Mucosa of rectum (tissue), 2 donors: ENCODE results near the gene ROCK2.

Source experiments
- H3K27ac ChIP-seq, 2 donors: one replicate each; pipeline ENCODE4 v1.7.0; 2013; ENCODE audit warnings: inconsistent platforms in 2 of 2, low read depth in 2 of 2, low read length in 2 of 2
- H3K27me3 ChIP-seq, 2 donors: one replicate each; pipeline ENCODE4 v1.7.0; 2013; ENCODE audit warnings: low read length in 2 of 2; ENCODE audit not compliant: control insufficient read depth in 2 of 2, insufficient read depth in 2 of 2
- H3K36me3 ChIP-seq, 2 donors: one replicate each; pipeline ENCODE4 v1.7.0; 2013; ENCODE audit warnings: low read length in 2 of 2; ENCODE audit not compliant: control insufficient read depth in 2 of 2, insufficient read depth in 2 of 2
- H3K4me1 ChIP-seq, 2 donors: one replicate each; pipeline ENCODE4 v1.7.0; 2013; ENCODE audit warnings: low read length in 2 of 2, mild to moderate bottlenecking in 1 of 2; ENCODE audit not compliant: control insufficient read depth in 2 of 2, insufficient read depth in 2 of 2
- H3K4me3 ChIP-seq, 2 donors: one replicate each; pipeline ENCODE4 v1.7.0; 2013; ENCODE audit warnings: low read length in 2 of 2
- H3K9ac ChIP-seq, 2 donors: one replicate each; pipeline ENCODE4 v1.7.0; 2013; ENCODE audit warnings: low read length in 2 of 2, low read depth in 1 of 2, mild to moderate bottlenecking in 1 of 2
- H3K9me3 ChIP-seq, 2 donors: one replicate each; pipeline ENCODE4 v1.7.0; 2013; ENCODE audit warnings: low read length in 2 of 2; ENCODE audit not compliant: control insufficient read depth in 2 of 2
- donor health status: healthy.
- donor health status: Normal muscosa, but diverticular disease.

The ROCK2 gene

DNA sequence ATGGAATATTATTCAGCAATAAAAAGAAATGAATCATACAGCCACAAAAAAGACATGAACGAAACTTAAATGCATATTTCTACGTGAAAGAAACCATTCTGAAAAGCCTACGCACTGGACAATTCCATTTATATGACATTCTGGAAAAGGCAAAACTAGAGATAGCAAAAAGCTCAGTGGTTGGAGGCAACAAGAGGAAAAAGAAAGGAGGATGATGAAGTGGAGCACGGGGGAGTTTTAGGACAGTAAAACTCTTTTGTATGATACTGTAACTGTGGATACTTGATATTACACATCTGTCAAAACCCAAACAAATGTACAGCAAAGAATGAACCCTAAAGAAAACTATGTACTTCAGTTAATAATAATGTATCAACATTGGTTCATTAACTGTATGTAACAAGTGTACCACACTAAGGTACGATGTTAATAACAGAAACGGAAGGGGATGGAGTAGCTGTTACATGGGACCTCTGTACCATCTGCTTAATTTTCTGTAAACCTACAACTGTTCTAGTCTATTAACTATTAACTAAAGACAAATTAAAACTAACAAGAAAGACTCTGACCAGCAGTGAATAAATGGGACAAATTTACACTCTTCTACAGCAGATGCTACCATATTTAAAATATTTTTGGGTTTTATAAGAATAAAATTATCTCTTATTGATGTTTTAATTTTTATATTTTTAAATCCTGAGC lies 31.5 kb downstream of the ROCK2 start:
- Histone ChIP-seq H3K9ac (no peak overlapping the region), H3K36me3 (no peaks in the 10 kb centered on the region), H3K4me3 (no peak overlapping the region), H3K4me1 (no peaks in the 10 kb centered on the region), H3K9me3 (no peaks in the 10 kb centered on the region), H3K27me3 (no peaks in the 10 kb centered on the region), H3K27ac (no peak overlapping the region)

DNA sequence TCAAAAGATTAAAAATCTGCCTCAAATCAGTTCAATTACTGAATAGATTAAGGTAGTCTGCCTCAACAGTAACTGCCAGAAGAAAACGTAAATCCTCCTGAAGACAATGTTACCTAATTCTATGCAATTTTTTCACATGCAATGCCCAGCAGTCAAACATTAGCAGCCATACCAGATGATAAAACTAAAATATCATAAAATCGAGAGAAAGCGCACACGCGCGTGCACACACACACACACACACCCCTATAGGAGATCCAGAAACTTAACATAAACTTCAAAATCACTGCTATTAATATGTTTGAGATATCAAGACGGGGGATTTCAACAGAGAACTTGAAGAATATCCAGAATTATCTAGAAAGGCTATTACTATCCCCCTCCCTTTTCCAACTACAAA lies 32.9 kb downstream of the ROCK2 start:
- Histone ChIP-seq H3K36me3 (no peaks in the 10 kb centered on the region), H3K4me1 (peaks cover 0 to under 1% of the 10 kb centered on the region in 2 donors), H3K27ac (no peak overlapping the region), H3K4me3 (no peak overlapping the region), H3K9ac (no peak overlapping the region), H3K9me3 (no peaks in the 10 kb centered on the region), H3K27me3 (no peaks in the 10 kb centered on the region)

DNA sequence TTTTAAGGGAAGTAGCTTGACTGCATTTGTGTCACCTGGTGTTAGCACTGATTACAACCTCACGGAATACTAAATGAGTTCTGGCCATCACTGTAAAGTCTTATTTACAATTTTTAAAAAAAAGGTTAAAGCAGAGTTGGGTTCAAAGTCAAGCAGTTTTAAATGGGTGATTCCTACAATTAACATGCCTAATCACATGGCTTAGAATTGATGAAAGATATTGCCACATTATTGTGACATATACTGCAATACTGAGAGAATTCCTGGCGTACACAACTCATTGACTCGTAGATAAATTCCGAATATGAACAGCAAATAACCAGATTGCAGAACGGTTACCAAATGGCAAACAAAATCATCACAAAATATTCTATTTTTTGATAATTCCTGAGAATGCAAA lies 34.2 kb downstream of the ROCK2 start:
- H3K4me3 ChIP-seq = no peak overlapping the region
- H3K27ac ChIP-seq = no peak overlapping the region
- no peaks in the 10 kb centered on the region for H3K36me3 ChIP-seq
- H3K9me3 ChIP-seq = no peaks in the 10 kb centered on the region
- H3K27me3 ChIP-seq = no peaks in the 10 kb centered on the region
- H3K9ac ChIP-seq = no peak overlapping the region
- H3K4me1 ChIP-seq = peaks cover 0 to 2% of the 10 kb centered on the region in 2 donors

DNA sequence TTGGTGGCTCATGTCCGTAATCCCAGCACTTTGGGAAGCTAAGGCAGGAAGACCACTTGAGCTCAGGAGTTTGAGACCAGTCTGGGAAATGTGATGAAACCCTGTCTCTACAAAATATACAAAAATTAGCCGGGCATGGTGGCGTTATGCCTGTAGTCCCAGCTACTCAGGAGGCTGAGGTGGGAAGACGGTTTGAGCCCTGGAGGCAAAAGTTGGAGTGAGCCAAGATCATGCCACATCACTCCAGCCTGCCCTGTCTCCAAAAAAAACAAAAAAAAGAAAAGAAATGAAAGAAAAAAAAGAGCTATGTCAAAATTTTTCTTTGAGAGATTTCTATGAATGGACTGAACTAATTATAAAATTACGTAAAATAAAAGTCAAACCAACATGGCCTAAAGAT lies 34.7 kb downstream of the ROCK2 start:
- no peaks in the 10 kb centered on the region for H3K36me3 ChIP-seq
- H3K27me3 ChIP-seq = no peaks in the 10 kb centered on the region
- no peak overlapping the region for H3K9ac ChIP-seq
- H3K4me3 ChIP-seq = no peak overlapping the region
- H3K9me3 ChIP-seq = no peaks in the 10 kb centered on the region
- H3K27ac ChIP-seq = no peak overlapping the region
- H3K4me1 ChIP-seq = peaks cover 0 to 2% of the 10 kb centered on the region in 2 donors

DNA sequence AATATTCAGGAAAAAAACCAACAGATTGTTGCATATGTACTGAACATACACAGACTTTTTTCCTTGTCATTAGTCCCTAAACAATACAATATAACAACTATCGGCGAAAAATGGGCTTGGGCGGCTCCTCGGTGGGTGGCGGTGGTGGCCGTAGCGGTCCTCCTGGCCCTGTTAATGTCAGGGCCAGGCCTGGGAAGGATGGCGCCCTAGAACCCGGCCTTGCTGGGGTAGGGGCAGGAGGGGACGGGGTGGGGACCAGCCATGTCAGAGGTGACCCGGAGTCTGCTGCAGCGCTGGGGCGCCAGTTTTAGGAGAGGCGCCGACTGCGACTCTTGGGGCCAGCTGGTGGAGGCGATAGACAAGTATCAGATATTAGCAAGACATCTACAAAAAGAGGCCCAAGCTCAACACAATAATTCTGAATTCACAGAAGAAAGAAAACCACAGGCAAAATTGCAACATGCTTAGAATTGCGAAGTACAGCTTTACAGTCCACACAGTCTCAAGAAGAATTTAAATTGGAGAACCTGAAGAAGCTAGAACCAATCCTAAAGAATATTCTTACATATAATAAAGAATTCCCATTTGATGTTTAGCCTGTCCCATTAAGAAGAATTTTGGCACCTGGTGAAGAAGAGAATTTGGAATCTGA lies 36.5 kb downstream of the ROCK2 start:
- H3K27me3 ChIP-seq = no peaks in the 10 kb centered on the region
- no peak overlapping the region for H3K9ac ChIP-seq
- no peaks in the 10 kb centered on the region for H3K36me3 ChIP-seq
- no peak overlapping the region for H3K4me3 ChIP-seq
- no peak overlapping the region for H3K27ac ChIP-seq
- H3K9me3 ChIP-seq = no peaks in the 10 kb centered on the region
- peaks cover 0 to 2% of the 10 kb centered on the region in 2 donors for H3K4me1 ChIP-seq

DNA sequence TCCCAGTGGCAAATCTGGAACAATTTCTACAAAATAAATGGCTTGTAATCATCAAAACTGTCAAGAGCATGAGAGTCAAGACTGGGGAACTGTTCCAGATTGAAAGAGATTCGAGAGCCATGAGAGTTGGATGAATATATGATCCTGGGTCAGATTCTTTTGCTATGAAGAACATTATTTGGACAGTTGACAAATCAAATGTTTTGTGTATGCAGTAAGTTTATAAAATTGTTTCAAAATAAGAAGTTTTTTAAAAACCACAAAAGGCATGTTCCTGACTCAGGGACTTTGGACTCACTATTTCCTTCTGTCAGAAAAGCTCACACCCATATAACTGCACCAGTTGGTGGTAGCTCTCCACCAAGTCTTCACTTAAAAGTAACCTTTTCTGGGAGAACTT lies 38.5 kb downstream of the ROCK2 start:
- H3K27ac ChIP-seq = no peak overlapping the region
- no peaks in the 10 kb centered on the region for H3K27me3 ChIP-seq
- H3K4me3 ChIP-seq = no peak overlapping the region
- peaks cover 0 to 2% of the 10 kb centered on the region in 2 donors for H3K4me1 ChIP-seq
- no peaks in the 10 kb centered on the region for H3K9me3 ChIP-seq
- no peak overlapping the region for H3K9ac ChIP-seq
- no peaks in the 10 kb centered on the region for H3K36me3 ChIP-seq

DNA sequence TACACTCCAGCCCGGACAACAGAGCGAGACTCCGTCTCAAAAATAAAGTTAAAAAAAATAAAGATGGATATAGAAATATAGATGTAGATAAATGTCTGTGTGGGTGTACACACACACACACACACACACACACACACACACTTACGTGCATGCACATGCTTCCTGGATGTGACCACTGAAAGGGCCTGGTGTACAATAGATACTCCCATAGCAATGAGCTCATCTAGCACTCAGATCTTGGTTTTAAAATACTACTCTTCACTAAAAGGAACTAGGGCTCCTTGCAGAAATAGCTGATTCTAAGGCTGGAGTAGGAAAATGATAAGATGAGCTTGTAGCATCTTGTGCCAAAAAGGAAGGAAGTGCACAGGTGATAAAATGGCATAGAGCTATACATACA lies 39.1 kb downstream of the ROCK2 start:
- no peak overlapping the region for H3K27ac ChIP-seq
- no peaks in the 10 kb centered on the region for H3K36me3 ChIP-seq
- no peaks in the 10 kb centered on the region for H3K27me3 ChIP-seq
- no peak overlapping the region for H3K4me3 ChIP-seq
- H3K4me1 ChIP-seq = peaks cover 0 to 2% of the 10 kb centered on the region in 2 donors
- H3K9ac ChIP-seq = no peak overlapping the region
- H3K9me3 ChIP-seq = no peaks in the 10 kb centered on the region

DNA sequence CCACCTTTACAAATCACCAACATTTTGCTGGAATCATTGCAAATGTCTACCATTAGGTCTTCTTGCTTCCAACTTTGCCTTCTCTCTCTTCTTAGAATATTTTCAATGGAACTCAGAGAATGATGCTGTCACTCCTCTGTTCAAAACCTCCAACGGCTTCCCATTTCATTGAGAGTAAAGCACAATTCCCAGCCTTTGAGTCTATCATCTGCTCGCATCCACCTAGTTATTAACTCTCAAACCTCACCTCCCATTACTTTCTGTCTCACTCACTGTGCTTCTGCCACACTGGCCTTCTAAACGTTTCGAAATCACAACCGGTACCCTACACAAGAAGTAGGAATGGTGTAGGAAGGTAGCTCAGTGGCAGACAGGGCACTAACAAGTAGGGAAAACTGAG lies 40.0 kb downstream of the ROCK2 start:
- Histone ChIP-seq H3K4me3 (no peak overlapping the region), H3K9me3 (no peaks in the 10 kb centered on the region), H3K9ac (no peak overlapping the region), H3K36me3 (no peaks in the 10 kb centered on the region), H3K4me1 (peaks cover 0 to 2% of the 10 kb centered on the region in 2 donors), H3K27ac (no peak overlapping the region), H3K27me3 (no peaks in the 10 kb centered on the region)

DNA sequence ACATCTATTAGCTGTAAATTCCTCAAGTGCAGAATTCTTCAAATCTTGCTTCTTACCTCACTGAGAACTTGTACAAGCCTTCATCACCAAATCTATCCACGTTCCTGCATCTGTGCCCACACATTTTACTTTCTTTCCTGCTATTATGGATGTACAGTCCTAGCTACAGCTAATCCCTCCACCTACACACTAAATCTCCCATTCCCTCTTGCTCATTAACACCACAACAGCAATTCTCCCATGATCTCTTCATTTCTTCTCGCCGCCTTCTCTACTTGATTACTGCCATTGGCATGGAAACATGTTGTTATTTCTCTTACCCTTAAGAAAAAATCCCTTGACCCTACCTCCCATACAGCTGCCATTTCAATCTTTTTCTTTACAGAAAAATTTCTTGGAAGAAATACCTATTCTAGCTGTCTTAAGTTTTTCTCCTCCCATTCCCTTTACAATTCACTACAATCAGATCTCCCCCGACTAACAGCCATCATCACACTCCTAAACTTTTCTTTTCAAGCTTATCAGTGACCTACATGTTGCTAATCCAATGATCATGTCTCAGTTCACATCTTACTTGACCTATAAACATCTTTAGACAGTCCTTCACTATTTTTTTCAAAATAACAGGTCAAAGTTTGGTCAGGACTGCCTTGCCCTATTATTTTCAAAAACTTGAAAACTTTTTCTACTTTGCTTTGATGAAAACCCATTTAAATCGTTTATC lies 41.0 kb downstream of the ROCK2 start:
- Histone ChIP-seq H3K4me1 (peaks cover 0 to 2% of the 10 kb centered on the region in 2 donors), H3K9me3 (no peaks in the 10 kb centered on the region), H3K27ac (no peak overlapping the region), H3K27me3 (no peaks in the 10 kb centered on the region), H3K36me3 (no peaks in the 10 kb centered on the region), H3K9ac (no peak overlapping the region), H3K4me3 (no peak overlapping the region)

DNA sequence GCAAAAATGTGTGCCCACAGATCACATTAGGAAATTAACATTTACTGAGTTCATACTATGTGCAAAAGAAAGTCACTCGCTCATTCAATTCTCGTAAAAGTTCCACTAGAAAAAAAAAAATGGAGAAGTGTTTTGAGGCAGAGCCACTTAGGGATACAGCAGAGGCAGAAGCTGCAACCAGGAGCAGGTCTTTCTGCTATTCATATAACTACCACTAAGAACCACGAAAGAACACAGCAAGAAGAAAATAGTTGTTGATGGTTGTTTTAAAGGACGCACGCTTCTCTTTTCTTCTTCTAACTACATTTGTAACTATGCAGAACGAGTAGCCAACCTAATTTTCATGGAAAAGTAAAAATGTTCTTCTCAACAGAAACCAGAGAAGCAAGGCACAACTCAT lies 45.0 kb downstream of the ROCK2 start:
- Histone ChIP-seq H3K9ac (no peak overlapping the region), H3K36me3 (no peaks in the 10 kb centered on the region), H3K4me1 (no peaks in the 10 kb centered on the region), H3K9me3 (no peaks in the 10 kb centered on the region), H3K27ac (no peak overlapping the region), H3K4me3 (no peak overlapping the region), H3K27me3 (no peaks in the 10 kb centered on the region)
